Activated CD4-positive, alpha-beta T cell treated with anti-CD3 and anti-CD28 coated beads for 24 hours (primary cell): ENCODE results near the gene TMEM184C.

Experiments used
- DNase-seq, 2 donors: peaks; one replicate each; pipeline ENCODE4 v3.0.0-alpha.2; 2020; ENCODE audit warnings: low read depth in 2 of 2

Gene TMEM184C

GRCh38 chr4:147617173-147617840 lies at the start of gene TMEM184C:
TMEM184C (plus strand) TSS chr4:147617397; CDS start chr4:147617957, 560 bp downstream.
- peak; percentile 98 to 99 for DNase-seq

- DNase-seq = no peak
Observed at GRCh38 chr4:147570616-147571015, 46.6 kb upstream of the TMEM184C start.

GRCh38 chr4:147571036-147571770 lies 46.0 kb upstream of the TMEM184C start:
- DNase-seq = no peak

- no peak for DNase-seq
Observed at GRCh38 chr4:147576084-147576483, 41.1 kb upstream of the TMEM184C start.

GRCh38 chr4:147578051-147578476 lies 39.1 kb upstream of the TMEM184C start:
- no peak for DNase-seq

GRCh38 chr4:147578593-147578992 lies 38.6 kb upstream of the TMEM184C start:
- no peak for DNase-seq

GRCh38 chr4:147580396-147580795 lies 36.8 kb upstream of the TMEM184C start:
- no peak for DNase-seq

GRCh38 chr4:147581606-147582350 lies 35.4 kb upstream of the TMEM184C start:
- no peak for DNase-seq

- no peak for DNase-seq
Observed at GRCh38 chr4:147582386-147583060, 34.7 kb upstream of the TMEM184C start.

- no peak for DNase-seq
Observed at GRCh38 chr4:147583876-147584275, 33.3 kb upstream of the TMEM184C start.

- no peak for DNase-seq
Observed at GRCh38 chr4:147586032-147586431, 31.2 kb upstream of the TMEM184C start.

GRCh38 chr4:147586637-147587036 lies 30.6 kb upstream of the TMEM184C start:
- no peak for DNase-seq

- DNase-seq = no peak
Observed at GRCh38 chr4:147587041-147587440, 30.2 kb upstream of the TMEM184C start.

GRCh38 chr4:147589586-147589985 lies 27.6 kb upstream of the TMEM184C start:
- no peak for DNase-seq

GRCh38 chr4:147590249-147590920 lies 26.8 kb upstream of the TMEM184C start:
- peak; percentile 14 to 33 for DNase-seq

- no peak for DNase-seq
Observed at GRCh38 chr4:147591106-147591505, 26.1 kb upstream of the TMEM184C start.

GRCh38 chr4:147594107-147594506 lies 23.1 kb upstream of the TMEM184C start:
- no peak for DNase-seq

GRCh38 chr4:147594578-147594977 lies 22.6 kb upstream of the TMEM184C start:
- no peak for DNase-seq

GRCh38 chr4:147596377-147596776 lies 20.8 kb upstream of the TMEM184C start:
- DNase-seq = no peak

- DNase-seq = no peak
Observed at GRCh38 chr4:147596981-147597380, 20.2 kb upstream of the TMEM184C start.

GRCh38 chr4:147597561-147597960 lies 19.6 kb upstream of the TMEM184C start:
- no peak for DNase-seq
